PC-9 (cell line): ENCODE measurements around the gene TPK1.

Experiments
- EZH2 ChIP-seq: fragments of 200-600 bp; sonication (generic); IDR thresholded peaks from 2 replicates; pipeline ENCODE4 v1.8.0; 2017; ENCODE audit warnings: antibody characterized with exemption, low read depth
- TF ChIP-seq, protein P1 (sequence below): fragments of 200-600 bp; sonication (generic); conservative IDR thresholded peaks from 2 replicates; pipeline ENCODE4 v1.6.1; 2017; ENCODE audit warnings: mixed run types, antibody characterized with exemption, mild to moderate bottlenecking, moderate library complexity

DNA sequence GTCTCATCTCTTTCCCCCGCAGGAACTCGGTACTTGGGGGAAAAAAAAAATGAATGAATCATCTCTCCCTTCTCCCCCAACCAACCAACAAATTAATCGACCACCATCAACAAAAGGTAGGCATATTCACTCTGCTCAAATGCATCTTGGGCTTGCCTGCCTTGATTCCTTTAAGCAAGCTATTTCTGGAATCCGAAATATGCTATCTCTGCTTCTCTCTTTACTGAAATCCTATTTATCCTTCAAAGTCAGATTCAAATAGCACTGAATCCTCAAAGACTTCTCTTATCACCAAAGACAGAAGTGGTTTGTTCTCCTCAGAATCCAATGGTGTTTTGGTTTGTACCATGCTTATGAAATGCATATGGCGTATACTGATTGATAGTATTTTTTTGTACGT is 49.6 kb upstream of the TPK1 start:
- TF ChIP-seq, protein P1, sequence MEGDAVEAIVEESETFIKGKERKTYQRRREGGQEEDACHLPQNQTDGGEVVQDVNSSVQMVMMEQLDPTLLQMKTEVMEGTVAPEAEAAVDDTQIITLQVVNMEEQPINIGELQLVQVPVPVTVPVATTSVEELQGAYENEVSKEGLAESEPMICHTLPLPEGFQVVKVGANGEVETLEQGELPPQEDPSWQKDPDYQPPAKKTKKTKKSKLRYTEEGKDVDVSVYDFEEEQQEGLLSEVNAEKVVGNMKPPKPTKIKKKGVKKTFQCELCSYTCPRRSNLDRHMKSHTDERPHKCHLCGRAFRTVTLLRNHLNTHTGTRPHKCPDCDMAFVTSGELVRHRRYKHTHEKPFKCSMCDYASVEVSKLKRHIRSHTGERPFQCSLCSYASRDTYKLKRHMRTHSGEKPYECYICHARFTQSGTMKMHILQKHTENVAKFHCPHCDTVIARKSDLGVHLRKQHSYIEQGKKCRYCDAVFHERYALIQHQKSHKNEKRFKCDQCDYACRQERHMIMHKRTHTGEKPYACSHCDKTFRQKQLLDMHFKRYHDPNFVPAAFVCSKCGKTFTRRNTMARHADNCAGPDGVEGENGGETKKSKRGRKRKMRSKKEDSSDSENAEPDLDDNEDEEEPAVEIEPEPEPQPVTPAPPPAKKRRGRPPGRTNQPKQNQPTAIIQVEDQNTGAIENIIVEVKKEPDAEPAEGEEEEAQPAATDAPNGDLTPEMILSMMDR, result no peak
- TF ChIP-seq EZH2, result no peak
